Endothelial cell of umbilical vein (primary cell): Measurements from ENCODE around the gene TRAPPC5. TPM values are rescaled to one million over a fixed set of nuclear protein-coding genes. Genes with fewer than 3 reads are reported as not detected.
A peak's percentile ranks its signal among the peaks of the same experiment; 100 is the strongest.

Source experiments
- Bru-seq: library from RNA; stranded (reverse); fragments of 400-500 nt; gene quantifications from one replicate; lab custom pipeline; 2021; lab: Mats Ljungman, UMichigan
- BruChase-seq, 2 experiments: library from RNA; stranded (reverse); fragments of 400-500 nt; gene quantifications; one replicate each; lab custom pipeline; 2021; lab: Mats Ljungman, UMichigan
- BruUV-seq: library from RNA; stranded (reverse); fragments of 400-500 nt; replicated peaks from 2 replicates; lab custom pipeline; 2021; lab: Mats Ljungman, UMichigan
- CTCF ChIA-PET: fragments of 300-600, 350-600 bp; sonication (Branson Sonifier 250); formaldehyde crosslinking; loops from one replicate; lab custom pipeline; 2021; ENCODE audit warnings: antibody characterized with exemption, inconsistent platforms; lab: Charles Lee
- POLR2A ChIA-PET: fragments of 300-600, 350-600 bp; sonication (Branson Sonifier 250); formaldehyde crosslinking; loops from one replicate; lab custom pipeline; 2021; ENCODE audit warnings: antibody characterized with exemption, inconsistent platforms; lab: Charles Lee
- DNase-seq: peaks from one replicate; pipeline ENCODE4 v3.0.0-alpha.2; 2011; ENCODE audit warnings: low read depth, low spot score
- FAIRE-seq: peaks from 2 replicates; lab custom pipeline; 2011; peaks lifted over from hg19 to GRCh38; lab: Jason Lieb, UNC
- H2AFZ ChIP-seq: 2 replicates; pipeline ENCODE4 v1.6.0; 2012; ENCODE audit warnings: low read depth, low read length, control low read depth, inconsistent platforms
- H3K27ac ChIP-seq: 2 replicates; pipeline ENCODE4 v1.5.1; 2011; ENCODE audit warnings: low read depth, mild to moderate bottlenecking, control low read depth, low read length, moderate library complexity; ENCODE audit not compliant: insufficient read depth
- H3K27me3 ChIP-seq, 2 experiments: 2 replicates each; pipeline versions ENCODE4 v1.6.0 to v1.6.1; 2011; ENCODE audit warnings: low read length in 2 of 2, mixed read lengths in 1 of 2; ENCODE audit not compliant: control insufficient read depth in 2 of 2, insufficient read depth in 2 of 2
- H3K36me3 ChIP-seq, 2 experiments: 2 replicates in 1 of 2; 3 replicates in 1 of 2; pipeline ENCODE4 v1.5.1; 2011; ENCODE audit warnings: low read length in 2 of 2, mild to moderate bottlenecking in 1 of 2, moderate library complexity in 1 of 2; ENCODE audit not compliant: control insufficient read depth in 2 of 2, insufficient read depth in 2 of 2; ENCODE audit errors: extremely low read depth in 1 of 2
- H3K4me1 ChIP-seq: 3 replicates; pipeline ENCODE4 v1.5.1; 2011; ENCODE audit warnings: mild to moderate bottlenecking, low read length; ENCODE audit not compliant: control insufficient read depth, insufficient read depth; ENCODE audit errors: extremely low read depth
- H3K4me2 ChIP-seq: 2 replicates; pipeline ENCODE4 v1.6.1; 2011; ENCODE audit warnings: low read length, control low read depth, mixed read lengths; ENCODE audit not compliant: insufficient read depth
- H3K4me3 ChIP-seq, 3 experiments: fragments of 200-600 bp in 1 of 3; sonication (generic), shearing (Covaris generic) in 1 of 3; replicated peaks in 1 of 3; 2 replicates each; pipeline ENCODE4 v1.5.1; 2011 to 2016; ENCODE audit warnings: control low read depth in 3 of 3, low read length in 3 of 3, mild to moderate bottlenecking in 2 of 3, inconsistent platforms in 1 of 3, low read depth in 1 of 3, moderate library complexity in 1 of 3; ENCODE audit not compliant: insufficient read depth in 1 of 3
- H3K79me2 ChIP-seq: 2 replicates; pipeline ENCODE4 v1.6.0; 2012; ENCODE audit warnings: low read length, inconsistent platforms; ENCODE audit not compliant: control insufficient read depth, insufficient read depth
- H3K9ac ChIP-seq: replicated peaks from 2 replicates; pipeline ENCODE3; 2011; ENCODE audit warnings: low read length, control low read depth; ENCODE audit not compliant: insufficient read depth; ENCODE audit errors: extremely low read depth
- H3K9me1 ChIP-seq: replicated peaks from 3 replicates; pipeline ENCODE4 v1.6.0; 2011; ENCODE audit warnings: mild to moderate bottlenecking, low read length; ENCODE audit not compliant: control insufficient read depth, insufficient read depth; ENCODE audit errors: extremely low read depth
- H3K9me3 ChIP-seq: replicated peaks from 2 replicates; pipeline ENCODE4 v1.5.1; 2012; ENCODE audit warnings: low read length, inconsistent platforms; ENCODE audit not compliant: control insufficient read depth, insufficient read depth
- H4K20me1 ChIP-seq: replicated peaks from 2 replicates; pipeline ENCODE3; 2011; ENCODE audit warnings: mild to moderate bottlenecking, low read length; ENCODE audit not compliant: control insufficient read depth, insufficient read depth; ENCODE audit errors: extremely low read depth
- EZH2 ChIP-seq: IDR thresholded peaks from 2 replicates; pipeline ENCODE4 v1.6.1; 2012; ENCODE audit warnings: borderline replicate concordance, low read depth, mild to moderate bottlenecking, moderate library complexity, low read length, inconsistent platforms; ENCODE audit not compliant: severe bottlenecking
- FOS ChIP-seq: IDR thresholded peaks from 2 replicates; pipeline ENCODE4 v1.6.1; 2011; ENCODE audit warnings: mild to moderate bottlenecking, low read length, moderate library complexity, borderline replicate concordance; ENCODE audit not compliant: insufficient read depth
- JUN ChIP-seq: IDR thresholded peaks from 2 replicates; pipeline ENCODE4 v1.6.1; 2011; ENCODE audit warnings: borderline replicate concordance, low read depth; ENCODE audit not compliant: insufficient read length, insufficient read depth
- MYC ChIP-seq: IDR thresholded peaks from one replicate; pipeline ENCODE4 v1.6.1; 2011; ENCODE audit warnings: mild to moderate bottlenecking, low read depth, low read length
- POLR2A ChIP-seq: IDR thresholded peaks from 2 replicates; pipeline ENCODE4 v1.6.1; 2012; ENCODE audit warnings: low read depth, mild to moderate bottlenecking, control low read depth, low read length
- POLR2AphosphoS5 ChIP-seq: IDR thresholded peaks from 2 replicates; pipeline ENCODE4 v1.6.1; 2012; ENCODE audit warnings: low read depth, mild to moderate bottlenecking, control low read depth, low read length, moderate library complexity; ENCODE audit not compliant: insufficient read depth
- dilution Hi-C: fragments of 300-500 bp; cut with MboI; formaldehyde crosslinking; loops from one replicate; pipeline ENCODE4 v1.15.0; 2019; ENCODE audit warnings: low sequenced_read_pairs; ENCODE audit not compliant: extremely low pct_ligation_motif_present
- intact Hi-C: fragments of 100-400 bp; cut with micrococcal nuclease; formaldehyde crosslinking; loops from one replicate; pipeline ENCODE4 v1.10.0; 2022
- long read RNA-seq: library from polyadenylated mRNA; stranded (forward); transcript quantifications from one replicate; pipeline ENCODE4 v2.0.0, GENCODE V29; 2021
- polyA minus RNA-seq, 3 experiments: library from RNA; depleted of rRNA, polyadenylated mRNA; stranded (reverse); fragments of >200 nt; gene quantifications; 1 replicate in 1 of 3; 2 replicates in 2 of 3; pipeline ENCODE4 v1.2.3, GENCODE V29; 2011
- polyA plus RNA-seq, 4 experiments: library from polyadenylated mRNA; depleted of rRNA in 3 of 4; stranded (reverse) in 3 of 4; unstranded in 1 of 4; fragments of >200 nt; gene quantifications; 2 replicates each; pipeline versions ENCODE4 v1.2.1 to v1.2.3, GENCODE V29; 2011 to 2012; ENCODE audit warnings: missing spikeins in 1 of 4
- total RNA-seq: library from RNA; stranded (reverse); gene quantifications from 2 replicates; pipeline ENCODE4 v1.2.3, GENCODE V29; 2021
- TF ChIP-seq, protein P1 (sequence below), 2 donors: IDR thresholded peaks; 1 replicate in 1 of 2; 2 replicates in 1 of 2; pipeline ENCODE4 v1.5.1; 2011; ENCODE audit warnings: low read length in 2 of 2, mild to moderate bottlenecking in 2 of 2, moderate library complexity in 2 of 2, control low read depth in 1 of 2, inconsistent platforms in 1 of 2, low read depth in 1 of 2; ENCODE audit not compliant: insufficient read depth in 1 of 2; ENCODE audit errors: extremely low read depth in 1 of 2
- TF ChIP-seq, protein P2 (sequence below): IDR thresholded peaks from 2 replicates; pipeline ENCODE4 v1.6.1; 2011; ENCODE audit not compliant: insufficient read depth, insufficient read length

TRAPPC5 gene
- total RNA-seq (148 and 172 TPM in 2 replicates), polyA plus RNA-seq (114 and 212 TPM in 2 replicates), polyA minus RNA-seq (53.4 and 79.0 TPM in 2 replicates), Bru-seq, nascent RNA (percentile 45 among the genes with signal in this experiment), BruChase-seq, experiment 1, labeled RNA remaining after a 6-hour chase (percentile 69 among the genes with signal in this experiment), BruChase-seq, experiment 2, labeled RNA remaining after a 2-hour chase (percentile 61 among the genes with signal in this experiment)
- polyA plus RNA-seq (2011; cell fraction: cytosol; rRNA removed): 50.0 and 95.6 TPM in 2 replicates
- 21.5 and 24.5 TPM in 2 replicates for polyA plus RNA-seq (2011; cell fraction: nucleus; rRNA removed)
- polyA plus RNA-seq (2012): 134 and 140 TPM in 2 replicates
- polyA minus RNA-seq (2011; cell fraction: cytosol; rRNA and poly(A)+ RNA removed): 95.4 TPM
- 6.9 and 15.2 TPM in 2 replicates for polyA minus RNA-seq (2011; cell fraction: nucleus; rRNA and poly(A)+ RNA removed)
- long read RNA-seq, full-length matches to known transcripts: 370 of 375 reads
- long read RNA-seq, partial matches to known transcripts: 0 of 375 reads
- long read RNA-seq, other reads (novel, unspliced or antisense): 5 of 375 reads

DNA sequence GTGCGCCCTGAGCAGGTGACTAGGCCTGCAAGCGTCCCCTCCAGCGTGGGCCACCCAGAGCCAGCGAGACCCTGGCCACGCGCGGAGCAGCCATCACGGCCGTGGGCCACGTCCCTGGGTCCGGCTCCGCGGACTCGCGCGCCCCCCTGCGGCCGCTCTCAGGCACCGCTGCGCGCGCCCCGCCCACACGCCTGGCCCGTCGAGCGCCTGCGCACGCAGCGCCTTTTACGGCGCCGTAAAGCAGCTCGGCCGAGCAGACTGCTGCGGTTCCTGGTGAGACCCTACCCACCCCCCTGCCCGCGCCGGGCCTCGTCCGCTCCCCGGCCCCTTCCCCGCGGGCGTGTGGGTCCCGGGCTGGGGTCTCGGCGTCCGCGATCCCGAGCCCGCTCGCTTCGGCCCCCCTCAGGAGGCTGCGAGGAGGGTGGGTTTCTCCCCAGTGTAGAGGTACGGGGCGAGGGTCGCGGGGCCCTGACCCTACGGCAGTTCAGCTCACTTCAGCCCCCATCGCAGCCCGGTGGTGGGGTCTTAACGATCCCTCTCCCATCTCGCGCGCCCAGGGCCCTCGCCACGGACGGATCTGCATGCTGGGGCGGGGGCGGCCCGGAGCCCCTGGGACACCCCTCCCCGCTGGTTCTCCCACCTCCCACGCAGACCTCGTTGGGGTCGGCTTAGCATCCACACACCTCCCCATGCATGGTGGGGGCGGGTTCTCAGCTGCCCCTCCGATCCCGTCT, at the start of gene TRAPPC5:
Gene TRAPPC5 (plus strand): TSS at position 228 of the 734 bp plus-strand sequence. CDS start 1,421 bp downstream, outside the sequence.
- dilution Hi-C loops (no loop called here), intact Hi-C loops (loop anchor here (1.0 to 5.0 kb wide), 8 partner anchors 28 to 326 kb away; partner anchors contain the start of genes PET100, SNAPC2 and XAB2)
- POLR2A ChIA-PET: no interaction called here
- H2AFZ ChIP-seq: peak within 1 kb of the TSS; percentile 60
- no peaks in the 10 kb centered on the region for H3K9me1 ChIP-seq
- H3K4me2 ChIP-seq: peak within 1 kb of the TSS; percentile 65
- H3K9ac ChIP-seq: peak within 1 kb of the TSS; percentile 92
- H3K4me1 ChIP-seq: peaks cover 7% of the 10 kb centered on the region
- H3K36me3 ChIP-seq: peaks cover 0 to 3% of the 10 kb centered on the region in 2 experiments
- no TSS peak for BruUV-seq
- peaks cover 2% of the 10 kb centered on the region in 2 experiments for H3K27me3 ChIP-seq
- TF ChIP-seq JUN (no peak), POLR2AphosphoS5 (peak; percentile 77), EZH2 (no peak), POLR2A (peak; percentile 67), FOS (no peak), MYC (no peak)
- TF ChIP-seq, protein P1, sequence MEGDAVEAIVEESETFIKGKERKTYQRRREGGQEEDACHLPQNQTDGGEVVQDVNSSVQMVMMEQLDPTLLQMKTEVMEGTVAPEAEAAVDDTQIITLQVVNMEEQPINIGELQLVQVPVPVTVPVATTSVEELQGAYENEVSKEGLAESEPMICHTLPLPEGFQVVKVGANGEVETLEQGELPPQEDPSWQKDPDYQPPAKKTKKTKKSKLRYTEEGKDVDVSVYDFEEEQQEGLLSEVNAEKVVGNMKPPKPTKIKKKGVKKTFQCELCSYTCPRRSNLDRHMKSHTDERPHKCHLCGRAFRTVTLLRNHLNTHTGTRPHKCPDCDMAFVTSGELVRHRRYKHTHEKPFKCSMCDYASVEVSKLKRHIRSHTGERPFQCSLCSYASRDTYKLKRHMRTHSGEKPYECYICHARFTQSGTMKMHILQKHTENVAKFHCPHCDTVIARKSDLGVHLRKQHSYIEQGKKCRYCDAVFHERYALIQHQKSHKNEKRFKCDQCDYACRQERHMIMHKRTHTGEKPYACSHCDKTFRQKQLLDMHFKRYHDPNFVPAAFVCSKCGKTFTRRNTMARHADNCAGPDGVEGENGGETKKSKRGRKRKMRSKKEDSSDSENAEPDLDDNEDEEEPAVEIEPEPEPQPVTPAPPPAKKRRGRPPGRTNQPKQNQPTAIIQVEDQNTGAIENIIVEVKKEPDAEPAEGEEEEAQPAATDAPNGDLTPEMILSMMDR (IDR thresholded peaks at IDR 0.05; ENCODE audit: extremely low read depth in 1 of 2, insufficient read depth in 1 of 2, low read depth in 1 of 2, low read length in 2 of 2): peak; percentile 75 to 98
- TF ChIP-seq, protein P2, sequence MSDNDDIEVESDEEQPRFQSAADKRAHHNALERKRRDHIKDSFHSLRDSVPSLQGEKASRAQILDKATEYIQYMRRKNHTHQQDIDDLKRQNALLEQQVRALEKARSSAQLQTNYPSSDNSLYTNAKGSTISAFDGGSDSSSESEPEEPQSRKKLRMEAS: no peak
- DNase-seq (peak; percentile 83), FAIRE-seq (peak; percentile 82)
- peak within 1 kb of the TSS; percentile 65 for H3K27ac ChIP-seq
- H3K79me2 ChIP-seq: peaks cover 21% of the 10 kb centered on the region
- H3K4me3 ChIP-seq: peak within 1 kb of the TSS; percentile 72 to 100 (median 79)
- H3K9me3 ChIP-seq: no peaks in the 10 kb centered on the region
- CTCF ChIA-PET: interaction anchor here (0.6 to 2.5 kb wide), 60 partner anchors 10 to 581 kb away, joined by 3 to 137 read pairs (median 4); partner anchors contain the start of genes CLEC4G, LRRC8E, MAP2K7 and MCOLN1
- H4K20me1 ChIP-seq: no peaks in the 10 kb centered on the region
